Measurements from ENCODE around the gene SMARCA4. TPM values are rescaled to one million over a fixed set of nuclear protein-coding genes. Genes with fewer than 3 reads are reported as not detected.
"Not testable (repeated sequence)": the region's sequence is repeated elsewhere in the genome, so short reads cannot be mapped to it uniquely, and the experiment has no call there.

Gene SMARCA4
- total RNA-seq, 1 donor from 2014 or later: 313 TPM

GRCh38 chr19:10976131-10976892 is 15.5 kb downstream of the SMARCA4 start:
- no peak for DNase-seq (ENCODE audit: low read depth)

GRCh38 chr19:10977742-10978092 is 16.9 kb downstream of the SMARCA4 start:
- DNase-seq (ENCODE audit: low read depth): no peak

- DNase-seq (ENCODE audit: low read depth): no peak
Measured at GRCh38 chr19:10979951-10980381, 19.1 kb downstream of the SMARCA4 start.

- no peak for DNase-seq (ENCODE audit: low read depth)
Measured at GRCh38 chr19:10981252-10981895, 20.5 kb downstream of the SMARCA4 start.

- DNase-seq (ENCODE audit: low read depth): no peak
Measured at GRCh38 chr19:10983026-10983425, 22.2 kb downstream of the SMARCA4 start.

- DNase-seq (ENCODE audit: low read depth): no peak
Measured at GRCh38 chr19:10984166-10984735, 23.4 kb downstream of the SMARCA4 start.

GRCh38 chr19:10985502-10985901 is 24.7 kb downstream of the SMARCA4 start:
- DNase-seq (ENCODE audit: low read depth): no peak

- no peak for DNase-seq (ENCODE audit: low read depth)
Measured at GRCh38 chr19:10986301-10987127, 25.7 kb downstream of the SMARCA4 start.

- no peak for DNase-seq (ENCODE audit: low read depth)
Measured at GRCh38 chr19:10987571-10988297, 26.9 kb downstream of the SMARCA4 start.

GRCh38 chr19:10988380-10988779 is 27.6 kb downstream of the SMARCA4 start:
- DNase-seq (ENCODE audit: low read depth): no peak

GRCh38 chr19:10988921-10989320 is 28.1 kb downstream of the SMARCA4 start:
- no peak for DNase-seq (ENCODE audit: low read depth)

- no peak for DNase-seq (ENCODE audit: low read depth)
Measured at GRCh38 chr19:10991076-10991475, 30.2 kb downstream of the SMARCA4 start.

- DNase-seq (ENCODE audit: low read depth): no peak
Measured at GRCh38 chr19:10991521-10992081, 30.8 kb downstream of the SMARCA4 start.

GRCh38 chr19:10992174-10992573 is 31.3 kb downstream of the SMARCA4 start:
- not testable (repeated sequence) for DNase-seq (ENCODE audit: low read depth)

- no peak for DNase-seq (ENCODE audit: low read depth)
Measured at GRCh38 chr19:10995926-10996600, 35.2 kb downstream of the SMARCA4 start.

- DNase-seq (ENCODE audit: low read depth): peak; percentile 54
Measured at GRCh38 chr19:10998045-10998533, 37.3 kb downstream of the SMARCA4 start.

- no peak for DNase-seq (ENCODE audit: low read depth)
Measured at GRCh38 chr19:10998666-10999065, 37.8 kb downstream of the SMARCA4 start.

GRCh38 chr19:11005521-11005920 is 44.7 kb downstream of the SMARCA4 start:
- no peak for DNase-seq (ENCODE audit: low read depth)

- DNase-seq (ENCODE audit: low read depth): no peak
Measured at GRCh38 chr19:11007385-11007784, 46.6 kb downstream of the SMARCA4 start.

- DNase-seq (ENCODE audit: low read depth): no peak
Measured at GRCh38 chr19:11007962-11008532, 47.2 kb downstream of the SMARCA4 start.
